ENCODE measurements around the gene EFL1. TPM values are rescaled to one million over a fixed set of nuclear protein-coding genes. Genes with fewer than 3 reads are reported as not detected.

The EFL1 gene
- total RNA-seq, 2 donors from 2014 or later, result 27.4 to 38.9 TPM

DNA sequence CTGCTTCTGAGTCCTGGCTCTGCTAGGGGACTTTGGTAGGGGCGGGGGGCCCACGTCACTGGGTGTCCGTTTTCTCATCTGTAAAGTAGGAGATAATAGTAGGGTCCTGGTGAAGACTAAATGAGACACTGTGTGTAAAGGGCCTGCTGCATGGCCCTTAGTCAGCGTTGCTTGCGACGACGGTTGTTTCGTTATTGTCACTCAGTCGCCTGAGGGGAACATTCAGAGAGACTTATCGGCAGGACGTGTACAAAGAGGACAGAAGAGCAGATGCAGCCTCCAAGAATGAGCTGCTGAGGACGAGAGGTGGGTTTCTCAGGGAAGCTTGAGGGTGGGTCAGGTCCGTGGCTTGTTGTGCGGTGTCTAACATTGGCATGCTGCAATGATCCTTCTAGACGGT lies 163.9 kb downstream of the EFL1 start:
- TF ChIP-seq, protein P1, sequence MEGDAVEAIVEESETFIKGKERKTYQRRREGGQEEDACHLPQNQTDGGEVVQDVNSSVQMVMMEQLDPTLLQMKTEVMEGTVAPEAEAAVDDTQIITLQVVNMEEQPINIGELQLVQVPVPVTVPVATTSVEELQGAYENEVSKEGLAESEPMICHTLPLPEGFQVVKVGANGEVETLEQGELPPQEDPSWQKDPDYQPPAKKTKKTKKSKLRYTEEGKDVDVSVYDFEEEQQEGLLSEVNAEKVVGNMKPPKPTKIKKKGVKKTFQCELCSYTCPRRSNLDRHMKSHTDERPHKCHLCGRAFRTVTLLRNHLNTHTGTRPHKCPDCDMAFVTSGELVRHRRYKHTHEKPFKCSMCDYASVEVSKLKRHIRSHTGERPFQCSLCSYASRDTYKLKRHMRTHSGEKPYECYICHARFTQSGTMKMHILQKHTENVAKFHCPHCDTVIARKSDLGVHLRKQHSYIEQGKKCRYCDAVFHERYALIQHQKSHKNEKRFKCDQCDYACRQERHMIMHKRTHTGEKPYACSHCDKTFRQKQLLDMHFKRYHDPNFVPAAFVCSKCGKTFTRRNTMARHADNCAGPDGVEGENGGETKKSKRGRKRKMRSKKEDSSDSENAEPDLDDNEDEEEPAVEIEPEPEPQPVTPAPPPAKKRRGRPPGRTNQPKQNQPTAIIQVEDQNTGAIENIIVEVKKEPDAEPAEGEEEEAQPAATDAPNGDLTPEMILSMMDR (IDR thresholded peaks at IDR 0.05), result no peak
- intact Hi-C loops (cut with DNase I), result no loop called here
- Histone ChIP-seq H3K9me3 (no peaks in the 10 kb centered on the region), H3K9ac (ENCODE audit: low read depth in 2 of 2, low read length in 2 of 2) (no peak overlapping the region), H3K27ac (no peak overlapping the region), H3K36me3 (no peaks in the 10 kb centered on the region), H3K4me1 (no peaks in the 10 kb centered on the region), H3K27me3 (no peaks in the 10 kb centered on the region), H3K4me3 (no peak overlapping the region)
- DNase-seq, result no peak

DNA sequence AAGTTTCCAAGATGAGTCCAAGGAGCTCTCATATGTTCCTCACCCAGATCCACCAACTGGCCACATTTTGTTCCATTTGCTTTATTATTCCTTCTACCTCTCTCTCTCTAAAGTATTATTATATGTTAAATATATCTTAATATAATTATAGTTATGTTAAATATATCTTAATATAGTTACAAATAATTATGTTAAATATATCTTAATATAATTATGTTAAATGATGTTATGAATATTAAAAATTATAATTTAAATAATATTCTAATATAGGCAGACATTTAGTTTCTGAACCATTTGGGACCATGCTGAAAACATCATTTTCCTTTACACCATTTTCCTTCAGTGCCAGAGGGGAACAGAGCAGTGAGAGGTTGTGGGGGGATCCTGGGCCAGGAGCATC lies 166.7 kb downstream of the EFL1 start:
- Histone ChIP-seq H3K9ac (ENCODE audit: low read depth in 2 of 2, low read length in 2 of 2) (no peak overlapping the region), H3K36me3 (no peaks in the 10 kb centered on the region), H3K27ac (no peak overlapping the region), H3K9me3 (no peaks in the 10 kb centered on the region), H3K4me3 (no peak overlapping the region), H3K27me3 (no peaks in the 10 kb centered on the region), H3K4me1 (no peaks in the 10 kb centered on the region)
- no peak for DNase-seq
- TF ChIP-seq, protein P1 (IDR thresholded peaks at IDR 0.05), result no peak
- intact Hi-C loops (cut with DNase I), result no loop called here

DNA sequence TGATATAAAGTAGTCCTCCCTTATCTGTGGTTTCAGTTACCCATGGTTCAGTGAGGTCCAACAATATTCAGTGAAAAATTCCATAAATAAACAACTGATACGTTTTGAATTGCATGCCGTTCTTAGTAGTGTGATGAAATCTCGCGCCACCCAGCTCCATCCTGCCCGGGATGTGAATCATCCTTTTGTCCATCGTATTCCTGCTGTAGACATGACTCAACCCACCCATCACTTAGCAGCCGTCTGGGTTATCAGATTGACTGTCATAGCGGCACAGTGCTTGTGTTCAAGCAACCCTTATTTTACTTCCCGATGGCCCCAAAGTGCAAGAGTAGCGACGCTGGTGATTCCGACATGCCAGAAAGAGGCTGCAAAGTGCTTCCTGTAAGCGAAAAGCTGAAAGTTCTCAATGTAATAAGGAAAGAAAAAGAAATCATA lies 168.7 kb downstream of the EFL1 start:
- TF ChIP-seq, protein P1 (IDR thresholded peaks at IDR 0.05), result no peak
- DNase-seq, result no peak
- intact Hi-C loops (cut with DNase I), result no loop called here

DNA sequence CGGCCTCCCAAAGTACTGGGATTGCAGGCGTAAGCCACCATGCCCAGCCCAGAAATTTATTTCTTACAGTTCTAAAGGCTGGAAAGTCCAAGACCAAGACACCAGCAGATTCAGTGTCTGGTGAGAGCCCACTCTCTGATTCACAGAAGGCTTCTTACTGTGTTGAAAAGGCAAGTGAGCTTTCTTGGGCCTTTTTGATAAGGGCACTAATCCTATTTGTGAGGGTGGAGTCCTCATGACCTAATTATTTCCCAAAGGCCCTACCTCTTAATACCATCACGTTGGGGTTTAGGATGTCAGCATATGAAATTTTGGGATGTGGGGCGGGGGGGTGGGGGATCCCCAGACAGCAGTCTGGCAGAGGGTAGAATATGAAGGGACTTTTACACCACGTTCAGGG lies 169.2 kb downstream of the EFL1 start:
- no peak overlapping the region for H3K9ac ChIP-seq (ENCODE audit: low read depth in 2 of 2, low read length in 2 of 2)
- TF ChIP-seq, protein P1 (IDR thresholded peaks at IDR 0.05), result no peak
- H3K4me3 ChIP-seq, result no peak overlapping the region
- H3K27ac ChIP-seq, result no peak overlapping the region
- H3K4me1 ChIP-seq, result no peaks in the 10 kb centered on the region
- no peak for DNase-seq
- no peaks in the 10 kb centered on the region for H3K9me3 ChIP-seq
- no peaks in the 10 kb centered on the region for H3K27me3 ChIP-seq
- intact Hi-C loops (cut with DNase I), result no loop called here
- H3K36me3 ChIP-seq, result no peaks in the 10 kb centered on the region

More for the DNA sequence above, 168.7 kb downstream of the EFL1 start:
- no peaks in the 10 kb centered on the region for H3K36me3 ChIP-seq
- no peaks in the 10 kb centered on the region for H3K4me1 ChIP-seq
- H3K9ac ChIP-seq (ENCODE audit: low read depth in 2 of 2, low read length in 2 of 2), result no peak overlapping the region
- H3K9me3 ChIP-seq, result no peaks in the 10 kb centered on the region
- no peak overlapping the region for H3K4me3 ChIP-seq
- no peak overlapping the region for H3K27ac ChIP-seq
- H3K27me3 ChIP-seq, result no peaks in the 10 kb centered on the region

DNA sequence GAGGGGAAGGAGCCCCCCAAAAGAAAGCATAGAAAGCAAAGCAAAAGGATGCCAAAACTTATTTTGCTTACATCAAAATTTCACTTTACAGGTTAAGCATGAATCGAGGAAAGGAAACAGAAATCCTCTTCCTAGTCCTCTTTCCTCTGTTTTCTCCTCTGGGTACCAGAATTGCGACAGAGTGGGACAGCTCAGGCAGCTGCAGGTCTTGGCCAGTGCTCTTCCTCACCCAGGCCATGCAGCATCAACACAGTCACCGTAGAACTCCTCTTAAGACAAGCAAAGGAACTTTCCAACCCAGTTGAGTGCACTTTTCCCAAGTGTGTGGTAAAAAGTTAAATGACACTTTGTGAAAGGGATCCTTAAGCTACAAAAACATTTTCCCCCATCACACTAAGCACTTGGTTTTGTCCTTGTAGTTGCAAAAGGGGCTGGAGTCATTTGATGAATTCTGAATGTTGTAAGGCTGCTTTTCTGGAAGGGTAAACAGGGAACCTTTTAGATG lies 170.8 kb downstream of the EFL1 start:
- no peak for DNase-seq
- intact Hi-C loops (cut with DNase I), result no loop called here
- Histone ChIP-seq H3K4me3 (no peak overlapping the region), H3K27ac (no peak overlapping the region), H3K9ac (ENCODE audit: low read depth in 2 of 2, low read length in 2 of 2) (no peak overlapping the region), H3K4me1 (no peaks in the 10 kb centered on the region), H3K9me3 (no peaks in the 10 kb centered on the region), H3K27me3 (no peaks in the 10 kb centered on the region), H3K36me3 (no peaks in the 10 kb centered on the region)
- TF ChIP-seq, protein P1 (IDR thresholded peaks at IDR 0.05), result no peak

Measured in colonic mucosa (tissue), 4 donors.